ENCODE results near the gene WBP2NL.
"Not testable (repeated sequence)": the region's sequence is repeated elsewhere in the genome, so short reads cannot be mapped to it uniquely, and the experiment has no call there.

Gene WBP2NL, protein sequence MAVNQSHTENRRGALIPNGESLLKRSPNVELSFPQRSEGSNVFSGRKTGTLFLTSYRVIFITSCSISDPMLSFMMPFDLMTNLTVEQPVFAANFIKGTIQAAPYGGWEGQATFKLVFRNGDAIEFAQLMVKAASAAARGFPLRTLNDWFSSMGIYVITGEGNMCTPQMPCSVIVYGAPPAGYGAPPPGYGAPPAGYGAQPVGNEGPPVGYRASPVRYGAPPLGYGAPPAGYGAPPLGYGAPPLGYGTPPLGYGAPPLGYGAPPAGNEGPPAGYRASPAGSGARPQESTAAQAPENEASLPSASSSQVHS
- 0.97 to 1.8 reads per million in 2 donors for total RNA-seq

DNA sequence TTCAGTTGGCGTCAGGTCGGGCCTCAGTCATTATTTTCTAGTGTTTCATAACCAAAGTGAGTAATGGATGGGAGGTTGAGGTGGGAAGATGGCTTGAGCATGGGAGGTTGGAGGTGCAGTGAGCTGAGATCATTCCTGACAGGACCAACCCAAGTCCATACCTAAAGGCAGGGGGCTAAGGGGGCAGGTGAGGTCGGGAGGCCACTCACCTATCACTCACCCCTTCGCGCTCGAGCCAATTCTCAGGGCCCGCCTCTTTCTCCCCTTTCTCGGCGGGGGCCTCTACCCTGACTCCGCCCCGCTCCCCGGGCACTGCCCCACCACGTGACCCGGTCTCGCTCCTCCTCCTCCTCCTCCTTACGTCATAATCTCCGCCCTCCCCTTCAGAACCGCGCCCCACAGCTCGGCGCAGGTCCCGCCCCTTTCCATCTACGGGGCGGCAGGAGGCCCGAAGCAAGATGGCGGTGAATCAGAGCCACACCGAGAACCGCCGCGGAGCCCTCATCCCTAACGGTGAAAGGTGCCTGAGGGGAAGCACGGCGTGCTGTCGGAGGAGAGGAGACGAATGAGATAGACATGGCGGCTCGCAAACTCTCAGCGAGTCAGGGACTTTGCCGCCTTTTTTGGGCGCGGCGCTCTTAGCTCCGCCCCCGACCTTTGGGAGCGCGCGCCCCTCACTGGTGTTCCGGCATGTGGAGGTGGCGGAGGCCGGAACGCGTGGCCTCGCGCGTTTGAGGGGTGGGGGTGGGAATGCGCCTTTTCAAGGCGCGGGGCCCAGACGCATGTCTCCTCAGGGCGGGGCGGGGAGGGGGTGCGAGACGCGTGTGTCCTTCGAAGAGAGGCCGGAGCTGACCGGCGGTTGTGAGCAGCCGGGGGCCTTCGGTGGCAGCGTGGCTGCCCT is at the start of gene WBP2NL:
Gene WBP2NL (plus strand): TSS at position 428 of the 901 bp plus-strand sequence. CDS start 31 bp downstream, at position 459.
- peak; percentile 78 for DNase-seq

DNA sequence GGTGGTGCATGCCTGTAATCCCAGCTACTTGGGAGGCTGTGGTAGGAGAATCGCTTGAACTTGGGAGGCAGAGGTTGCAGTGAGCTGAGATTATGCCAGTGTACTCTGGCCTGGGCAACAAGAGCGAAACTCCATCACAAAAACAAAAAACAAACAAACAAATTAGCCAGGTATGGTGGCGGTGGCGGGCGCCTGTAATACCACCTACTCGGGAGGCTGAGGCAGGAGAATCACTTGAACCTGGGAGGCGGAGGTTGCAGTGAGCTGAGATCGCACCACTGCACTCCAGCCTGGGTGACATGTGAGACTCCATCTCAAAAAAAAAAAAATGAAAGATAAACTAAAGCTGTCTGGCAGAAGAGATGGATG is 49.7 kb upstream of the WBP2NL start:
- DNase-seq = not testable (repeated sequence)

DNA sequence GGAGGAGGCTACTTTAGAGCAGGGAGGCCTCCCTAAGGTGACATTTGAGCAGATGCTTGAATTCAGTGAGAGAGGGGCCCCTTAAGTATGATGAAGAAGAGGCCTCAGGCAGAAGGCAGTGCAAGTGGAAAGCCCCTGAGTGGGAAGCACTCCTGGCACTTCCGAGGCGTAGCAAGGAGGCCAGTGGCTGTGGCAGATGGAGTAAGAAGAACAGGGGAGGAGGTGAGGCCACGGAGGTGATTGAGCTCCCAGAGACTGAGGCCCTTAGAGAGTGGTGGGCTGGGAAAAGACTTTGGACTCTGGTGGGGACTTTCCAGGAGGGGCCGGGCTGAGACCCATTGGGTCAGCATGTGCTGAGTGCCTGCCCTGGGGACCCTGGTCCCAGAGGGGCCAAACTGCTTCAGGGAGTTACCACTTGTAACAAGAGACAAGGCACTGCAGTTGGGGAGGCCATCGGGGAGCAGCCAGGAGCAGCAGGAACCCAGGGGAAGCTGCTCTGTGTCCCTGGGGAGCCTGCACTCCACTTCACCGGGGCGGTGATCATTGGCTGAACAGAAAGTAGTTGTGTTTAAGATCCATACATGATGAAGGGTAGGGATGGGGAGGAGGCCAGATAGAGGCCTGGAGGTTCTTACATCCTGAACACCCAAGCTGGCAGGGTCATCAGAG is 49.2 kb upstream of the WBP2NL start:
- DNase-seq = no peak

DNA sequence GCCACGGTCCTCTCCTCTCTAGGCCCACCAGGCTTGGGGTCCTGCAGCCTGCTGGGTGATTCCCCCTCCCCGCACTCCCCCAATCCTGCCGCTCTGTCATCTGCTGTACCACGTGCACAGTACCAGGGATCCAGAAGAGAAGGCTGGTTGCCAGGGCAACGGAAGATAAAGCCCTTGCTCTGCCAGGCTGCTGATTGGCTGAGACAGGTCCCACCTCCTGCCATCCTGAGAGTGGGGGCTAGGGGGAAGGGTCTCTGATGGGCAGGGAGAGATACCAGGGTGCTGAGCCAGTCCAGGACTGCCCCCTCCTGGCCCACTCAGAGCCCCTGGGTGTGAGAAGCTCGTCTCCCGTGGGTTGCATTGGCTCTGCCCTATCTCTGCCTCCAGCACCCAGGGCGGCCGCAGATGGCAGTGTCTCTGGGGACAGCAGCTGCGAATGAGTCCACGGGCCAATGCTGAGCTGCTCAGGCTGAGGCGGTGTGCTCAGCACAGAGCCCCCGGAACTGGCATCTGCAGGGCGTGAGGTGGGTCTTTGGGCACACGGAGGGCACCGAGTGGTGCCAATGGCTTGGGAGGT is 46.6 kb upstream of the WBP2NL start, which contains the start of gene SMIM45:
Gene SMIM45 (plus strand): TSS at position 253 of the 577 bp plus-strand sequence.
- DNase-seq = no peak

DNA sequence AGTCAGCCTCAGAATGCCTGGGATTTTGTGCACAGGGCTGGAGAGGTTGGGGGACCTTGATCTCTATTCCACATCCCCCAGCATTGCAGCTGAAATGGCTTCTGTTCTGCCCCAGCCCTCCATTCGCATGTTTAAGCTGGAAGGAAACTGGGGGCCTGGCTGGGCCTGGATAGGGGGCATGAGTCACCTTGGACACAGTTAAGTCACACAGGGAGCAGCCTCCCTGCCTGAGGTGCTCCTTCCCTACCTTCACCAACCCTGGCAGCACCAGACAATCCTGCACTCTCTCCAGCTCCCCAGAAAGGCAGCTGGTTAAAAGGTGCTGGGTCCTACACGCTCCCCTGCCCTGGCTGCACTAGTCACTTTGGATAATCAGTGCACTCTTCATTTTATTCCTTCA is 45.9 kb upstream of the WBP2NL start:
- no peak for DNase-seq

DNA sequence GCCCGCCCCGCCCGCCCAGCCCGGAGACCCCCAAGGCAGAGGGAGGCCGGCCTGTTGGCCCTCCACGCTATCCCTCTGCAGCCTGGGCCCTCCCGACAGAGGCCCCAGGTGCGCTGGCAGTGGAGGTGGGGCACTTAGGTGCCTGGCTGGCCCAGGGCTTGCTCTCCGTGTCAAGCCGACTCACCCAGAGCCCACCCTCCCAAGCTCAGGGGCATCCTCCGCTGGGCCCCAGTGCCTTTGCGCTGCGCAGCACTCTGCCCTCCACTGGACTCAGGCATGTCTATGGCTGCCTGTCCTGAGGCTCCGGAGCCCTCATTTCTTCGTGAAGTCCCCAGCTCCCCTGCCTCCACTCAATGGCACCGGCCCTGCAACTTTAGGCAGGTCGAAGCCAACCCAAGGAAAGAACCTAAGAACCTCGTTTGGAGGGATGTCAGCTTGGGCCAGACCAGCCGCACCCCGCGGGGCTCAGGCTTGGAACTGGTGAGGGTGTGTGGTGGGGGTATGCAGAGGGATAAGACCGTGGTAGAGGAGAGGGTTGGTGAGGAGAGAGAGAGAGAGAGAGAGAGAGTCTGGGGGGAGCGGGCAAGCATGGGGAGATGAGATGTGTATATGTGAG is 40.5 kb upstream of the WBP2NL start:
- DNase-seq = no peak

DNA sequence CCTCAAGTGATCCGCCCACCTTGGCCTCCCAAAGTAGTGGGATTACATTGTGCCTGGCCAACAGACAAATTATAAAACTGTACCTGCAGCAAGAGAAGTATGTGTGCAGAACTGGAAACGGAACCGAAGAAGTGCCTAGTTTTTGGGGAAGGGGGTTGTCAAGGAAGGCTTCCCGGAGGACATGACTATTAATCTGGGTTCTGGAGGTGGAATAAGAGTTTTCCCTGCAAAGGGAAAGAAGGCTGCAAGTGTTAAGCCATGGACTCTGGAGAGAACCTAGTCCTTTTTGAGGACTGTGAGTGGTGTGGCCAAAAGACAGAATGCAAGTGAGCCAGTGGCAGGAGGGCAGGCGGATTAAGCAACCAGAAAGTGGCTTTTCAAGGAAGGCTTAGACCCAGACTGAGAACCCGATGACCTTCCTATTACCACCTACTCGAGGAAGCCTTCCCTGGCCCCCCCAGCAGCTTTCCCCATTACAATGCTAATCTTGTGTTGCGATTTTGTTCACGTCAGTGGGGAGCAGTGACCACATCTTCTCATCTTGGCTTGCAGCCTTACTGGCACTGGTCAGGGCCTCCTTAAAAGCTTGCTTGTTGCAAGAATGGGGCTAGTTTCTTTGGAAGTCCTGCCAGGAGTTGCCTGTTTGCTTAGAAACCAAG is 35.0 kb upstream of the WBP2NL start:
- DNase-seq = no peak

DNA sequence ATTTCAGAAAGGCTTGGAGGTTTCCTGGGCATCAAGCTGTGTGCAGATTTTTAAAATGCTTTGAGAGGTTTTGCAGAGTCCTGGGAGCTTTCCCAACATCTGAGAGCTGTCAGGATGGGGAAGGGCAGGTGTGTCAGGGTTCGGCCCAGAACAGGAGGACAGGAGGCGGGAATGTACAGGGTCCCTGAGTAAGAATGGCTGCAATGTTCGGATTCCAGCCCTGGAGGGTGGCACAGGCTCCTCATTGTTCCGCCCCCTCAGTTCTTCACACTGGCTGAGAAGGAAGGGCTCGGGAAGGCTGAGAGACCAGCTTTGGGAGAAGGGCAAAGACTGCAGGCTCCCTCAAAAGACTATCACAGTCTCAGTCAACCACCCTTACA is 34.5 kb upstream of the WBP2NL start:
- no peak for DNase-seq

DNA sequence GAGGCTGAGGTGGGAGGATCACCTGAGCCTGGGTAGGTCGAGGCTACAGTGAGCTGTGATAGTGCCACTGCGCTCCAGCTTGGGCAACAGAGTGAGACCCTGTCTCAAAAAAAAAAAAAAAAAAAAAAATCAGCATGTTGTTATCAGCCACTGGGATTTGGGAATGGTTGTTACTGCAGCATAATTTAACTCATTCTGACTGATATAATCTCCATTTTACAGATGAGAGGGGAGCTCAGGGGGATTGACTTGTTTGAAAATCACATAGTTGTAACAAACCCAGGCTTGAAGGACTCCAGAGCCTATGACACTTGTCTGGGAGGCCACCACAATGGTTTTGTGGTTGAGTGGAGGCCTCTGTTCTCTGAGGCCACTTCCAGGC is 32.4 kb upstream of the WBP2NL start:
- DNase-seq = no peak

DNA sequence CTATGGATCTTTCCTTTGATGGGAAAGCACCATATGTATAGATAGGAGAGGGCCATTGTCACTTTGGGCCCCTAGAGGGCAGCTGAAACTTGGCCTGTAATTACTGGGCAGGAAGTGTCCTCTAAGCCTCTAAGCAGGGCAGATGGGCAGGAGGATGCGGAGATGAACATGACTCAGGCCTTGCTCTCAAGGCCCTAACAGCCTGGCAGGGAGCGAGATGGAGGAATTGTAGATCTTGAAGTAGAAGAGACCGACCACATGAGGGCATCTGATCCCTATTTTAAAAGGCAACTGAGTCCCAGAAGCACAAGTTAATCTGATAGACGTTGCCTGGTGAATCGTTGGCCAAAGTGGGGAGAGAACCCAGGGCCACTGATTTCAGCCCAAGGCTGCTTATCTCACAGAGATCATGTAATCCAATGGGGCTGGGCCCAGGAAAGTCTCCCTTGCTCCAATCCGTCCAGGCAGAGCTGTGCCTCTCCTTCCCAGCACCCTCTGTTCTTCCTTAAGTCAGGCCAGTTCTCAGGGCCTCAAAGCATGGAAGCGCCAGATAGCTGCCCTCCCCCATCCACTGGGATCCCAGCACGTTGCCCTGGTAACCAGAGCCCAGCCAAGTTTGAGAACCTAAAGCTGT is 31.9 kb upstream of the WBP2NL start:
- DNase-seq = no peak

DNA sequence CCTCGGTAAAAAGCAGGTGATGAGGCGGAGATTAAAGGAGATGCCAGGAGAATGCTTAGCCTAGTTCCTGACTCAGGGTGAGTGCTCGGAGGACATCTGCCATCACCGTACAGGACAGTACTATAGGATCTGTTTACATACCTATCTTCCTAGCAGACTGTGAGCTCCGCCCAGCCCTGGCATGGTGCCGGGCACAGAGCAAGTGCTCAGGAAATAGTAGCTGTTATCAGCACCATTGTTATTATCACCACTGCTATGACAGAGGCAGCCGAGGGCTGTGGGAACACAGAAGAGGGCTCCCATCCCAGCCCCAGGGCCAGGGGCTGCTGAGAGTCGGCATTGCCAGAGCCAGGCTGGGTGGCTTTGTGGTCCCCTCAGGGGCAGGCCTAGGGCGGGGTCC is 30.0 kb upstream of the WBP2NL start:
- DNase-seq = no peak

DNA sequence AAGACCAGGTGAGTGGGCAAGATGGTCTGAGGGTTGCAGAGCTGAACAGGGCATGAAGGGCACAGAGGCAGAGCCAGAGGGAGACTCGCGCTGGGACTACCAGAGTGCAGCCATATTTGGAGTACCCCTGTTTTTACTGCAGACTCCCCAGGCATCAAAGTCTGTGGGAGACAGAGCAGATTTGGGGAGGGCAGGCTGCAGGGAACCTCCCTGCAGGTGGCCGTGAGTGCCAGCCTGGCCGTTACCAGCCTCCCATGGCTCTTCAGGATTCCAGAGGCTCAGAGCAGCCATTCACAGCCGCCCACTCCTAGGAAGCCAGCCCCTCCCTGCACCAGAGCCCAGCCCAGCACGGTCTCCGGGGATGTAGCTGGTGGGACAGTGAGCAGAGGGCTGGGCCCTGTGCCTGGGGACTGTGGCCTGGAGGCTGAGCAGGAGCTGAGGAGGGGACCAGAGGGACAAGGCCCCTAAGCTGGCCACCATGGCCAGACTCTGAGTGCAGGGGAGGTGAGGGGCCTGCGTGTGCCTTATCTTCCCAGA is 29.4 kb upstream of the WBP2NL start, which contains the start of gene SEPTIN3:
Gene SEPTIN3 (plus strand): TSS at position 334 of the 537 bp plus-strand sequence. CDS start 2,050 bp downstream, outside the sequence.
- DNase-seq = no peak

DNA sequence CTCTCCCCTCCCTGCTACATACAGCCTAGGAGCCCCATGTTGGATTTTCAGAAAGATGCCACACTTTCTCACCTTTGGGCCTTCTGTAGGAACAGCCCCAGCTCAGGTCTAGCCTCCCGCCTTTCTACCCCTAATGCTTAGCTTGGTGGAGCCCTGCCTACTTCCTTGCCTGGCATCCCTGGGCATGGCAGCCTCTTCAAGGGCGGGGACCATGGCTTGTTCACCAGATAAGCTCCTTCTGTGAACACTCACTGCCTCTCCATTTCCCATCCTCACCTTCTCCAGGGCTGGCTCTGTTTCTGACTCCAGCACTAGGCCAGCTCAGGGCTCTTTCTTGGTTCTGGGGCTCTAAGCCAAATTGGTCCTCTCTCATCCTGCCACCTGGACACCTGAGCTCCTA is 28.0 kb upstream of the WBP2NL start:
- no peak for DNase-seq

DNA sequence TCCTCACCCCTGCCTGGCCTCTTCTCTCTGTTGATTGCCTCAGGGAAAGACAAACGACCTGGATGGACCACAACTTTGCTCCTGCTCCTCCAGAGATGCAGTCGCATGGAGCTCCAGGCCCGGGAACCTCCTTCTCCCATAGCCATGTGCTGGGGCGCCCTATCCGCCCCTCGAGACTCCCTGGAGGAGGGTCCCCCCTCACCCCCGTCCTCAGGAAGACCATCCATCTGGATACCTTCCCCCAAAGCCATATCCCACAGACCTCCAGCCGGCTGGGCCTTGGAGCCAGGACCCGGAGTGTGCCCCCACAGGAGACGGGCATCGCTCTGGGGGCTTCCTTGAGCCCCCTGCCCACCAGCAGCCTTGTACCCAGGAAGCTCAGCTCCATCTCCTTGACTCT is 27.2 kb upstream of the WBP2NL start:
- no peak for DNase-seq

DNA sequence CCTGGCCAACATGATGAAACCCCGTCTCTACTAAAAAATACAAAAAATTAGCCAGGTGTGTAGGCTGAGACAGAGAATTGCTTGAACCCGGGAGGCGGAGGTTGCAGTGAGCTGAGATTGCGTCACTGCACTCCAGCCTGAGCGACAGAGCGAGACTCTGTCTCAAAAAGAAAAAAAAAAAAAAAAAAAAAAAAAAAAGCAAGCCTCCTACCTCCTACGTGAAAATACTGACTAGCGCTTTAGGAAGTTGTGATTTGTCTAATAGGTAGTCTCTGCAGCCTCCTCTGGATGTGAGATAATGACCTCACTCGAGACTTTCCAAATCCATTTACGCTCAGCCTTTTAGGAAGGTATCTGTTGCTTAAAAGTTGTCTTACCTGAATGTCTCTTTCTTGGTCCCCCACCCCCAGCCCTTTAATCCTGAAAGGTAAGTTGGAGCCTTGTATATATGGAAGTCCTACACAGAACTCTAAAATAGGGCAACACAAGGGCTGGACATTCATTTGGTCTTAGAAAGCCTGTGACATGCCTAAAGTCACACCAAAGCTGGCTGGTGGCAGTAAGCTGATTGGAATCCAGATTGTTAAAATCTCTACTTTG is 23.8 kb upstream of the WBP2NL start:
- no peak for DNase-seq

DNA sequence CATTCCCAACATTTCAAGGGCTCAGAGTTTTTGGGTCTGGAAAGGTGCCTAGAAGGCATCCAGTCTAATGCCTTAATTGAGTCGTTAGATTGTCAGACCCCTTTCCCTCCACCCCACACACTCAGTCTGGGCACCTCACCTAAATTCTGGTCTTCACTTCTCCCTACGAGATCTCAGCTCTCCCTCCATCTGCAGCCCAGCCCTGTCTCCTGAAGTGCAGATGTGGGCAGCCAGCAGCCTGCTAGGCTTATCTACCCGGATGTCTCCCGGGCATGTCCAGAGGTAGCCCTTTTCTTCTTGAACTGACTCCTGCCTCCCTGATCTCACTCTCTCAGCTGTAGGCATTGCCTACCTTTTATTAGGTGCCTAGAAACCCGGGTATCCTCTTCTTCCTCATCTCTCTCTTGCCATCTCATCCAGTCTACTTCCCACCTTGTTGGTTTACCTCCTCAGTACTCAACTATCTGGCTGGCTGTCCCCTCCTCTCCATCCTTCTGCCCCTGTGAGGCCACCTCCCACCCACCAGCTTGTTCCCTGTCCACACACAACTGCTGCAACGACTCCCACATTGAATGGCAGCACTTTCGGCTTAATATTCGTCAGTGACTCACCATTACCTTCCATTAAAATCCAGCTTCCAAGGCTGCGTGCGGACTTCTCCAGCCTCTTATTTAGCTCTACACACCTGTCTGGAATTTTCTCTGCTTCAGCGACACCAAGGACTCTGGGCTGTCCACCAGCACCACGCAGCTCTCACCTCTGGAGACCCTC is 23.1 kb upstream of the WBP2NL start:
- DNase-seq = no peak

DNA sequence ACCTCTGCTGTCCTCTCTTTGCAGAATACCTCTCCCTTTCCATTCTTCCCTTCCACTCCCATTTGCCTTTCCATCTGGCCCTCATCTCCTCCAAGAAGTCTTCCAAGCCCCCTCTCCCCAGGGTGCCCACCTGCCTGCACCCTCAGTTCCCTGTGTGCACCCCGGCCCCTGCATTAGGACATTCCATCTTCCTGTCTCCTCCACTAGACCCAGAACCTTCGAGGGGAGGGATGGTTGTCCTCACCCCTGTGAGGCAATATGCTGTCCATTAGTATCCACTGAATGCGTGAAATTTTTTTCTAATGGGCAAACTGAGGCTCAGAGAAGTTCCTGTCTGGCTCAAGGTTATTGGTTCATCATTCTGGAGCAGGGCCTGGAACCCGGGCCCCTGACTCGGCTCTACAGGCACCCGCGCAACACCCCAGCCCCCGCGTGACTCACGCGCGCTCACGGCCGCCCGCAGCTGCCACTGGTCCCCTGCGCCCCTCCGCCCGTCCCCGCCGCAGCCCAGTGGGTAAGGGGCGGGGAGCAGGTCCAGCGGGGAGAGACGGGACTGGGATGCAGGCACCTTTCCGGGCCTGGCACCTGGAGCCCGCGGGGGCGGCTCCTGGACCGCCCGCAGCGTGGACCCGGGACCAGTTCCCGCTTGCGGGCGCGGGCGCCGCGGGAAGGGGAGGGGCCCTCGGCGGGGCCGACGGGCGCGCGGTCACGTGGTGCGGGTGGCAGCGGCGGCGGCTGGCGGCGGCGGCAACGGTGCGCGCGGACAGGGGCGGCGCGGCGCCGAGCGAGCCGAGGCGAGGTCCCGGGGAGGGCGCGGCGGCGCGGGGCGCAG is 22.3 kb upstream of the WBP2NL start:
- DNase-seq = peak; percentile 37

DNA sequence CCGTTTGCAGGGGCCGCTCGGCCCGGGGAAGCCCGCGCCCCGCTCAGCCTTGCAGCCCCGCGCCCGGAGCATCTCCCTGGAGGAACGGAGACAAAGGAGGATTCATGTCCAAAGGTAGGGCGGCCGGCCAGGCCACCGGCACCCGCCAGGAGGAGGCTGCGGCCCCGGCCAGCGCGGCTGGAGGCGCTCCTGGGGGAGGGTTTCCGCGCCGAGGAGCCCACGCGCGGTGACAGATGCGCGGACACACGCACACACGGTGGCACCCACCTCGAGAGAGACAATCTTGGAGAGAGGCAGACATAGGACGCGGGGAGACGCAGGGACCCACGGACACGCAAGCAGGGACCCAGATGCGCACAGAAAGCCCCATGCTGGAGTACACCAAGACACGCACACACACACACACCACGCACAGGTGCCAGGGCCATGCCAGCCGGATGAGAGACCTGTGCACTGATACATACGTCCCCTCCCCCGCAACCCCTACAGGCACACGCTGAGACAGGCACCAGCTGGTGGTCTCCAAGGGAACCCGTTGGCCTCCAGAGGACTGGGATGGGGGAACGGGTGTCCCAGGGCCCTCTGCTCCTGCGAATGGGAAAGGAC is 21.5 kb upstream of the WBP2NL start:
- DNase-seq = no peak

DNA sequence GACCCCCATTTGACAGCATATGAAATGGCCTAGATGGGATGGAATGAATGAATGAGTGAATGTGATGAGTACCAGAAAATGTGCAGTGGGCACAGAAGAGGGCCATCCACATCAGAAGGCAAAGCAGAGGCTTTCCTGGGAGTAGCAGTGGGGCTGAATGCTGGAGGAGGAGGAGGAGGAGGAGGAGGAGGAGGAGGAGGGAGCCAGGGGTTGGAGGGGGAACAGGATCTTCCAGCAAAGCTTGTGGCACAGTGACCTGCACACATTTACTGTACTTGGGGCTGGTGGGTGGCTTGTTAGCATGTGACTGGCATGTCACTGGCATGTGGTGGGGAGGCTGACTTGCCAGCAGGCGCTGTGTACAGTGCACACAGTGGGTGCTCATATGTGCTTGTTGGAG is 19.9 kb upstream of the WBP2NL start:
- no peak for DNase-seq

Data from T-helper 9 cell (primary cell).